HEK293 (cell line): Measurements from ENCODE around the gene RPS25.

Source experiments
- CTCF ChIA-PET: fragments of 350-600 bp; formaldehyde crosslinking; extraction: SDS; loops from one replicate; lab custom pipeline; 2021; ENCODE audit warnings: antibody characterized with exemption; lab: Yijun Ruan, JAX
- POLR2A ChIA-PET: fragments of 300-600 bp; formaldehyde crosslinking; extraction: SDS; loops from one replicate; lab custom pipeline; 2020; ENCODE audit warnings: antibody characterized with exemption, inconsistent platforms; lab: Yijun Ruan, JAX
- H3K27ac ChIP-seq: fragments of 200-500 bp; sonication (Bioruptor generic); 2 replicates; pipeline ENCODE4 v1.5.1; 2014; ENCODE audit warnings: low read depth, low read length, control low read depth, inconsistent platforms; ENCODE audit errors: extremely low read depth
- H3K36me3 ChIP-seq, 2 experiments: fragments of 200-500 bp in 1 of 2; sonication (Bioruptor generic) in 1 of 2; 1 replicate in 1 of 2; 2 replicates in 1 of 2; pipeline ENCODE4 v1.5.1; 2014 to 2017; ENCODE audit warnings: inconsistent platforms in 2 of 2, low read length in 2 of 2; ENCODE audit not compliant: control insufficient read depth in 2 of 2, insufficient read depth in 1 of 2
- H3K4me1 ChIP-seq: fragments of 200-500 bp; sonication (Bioruptor generic); 2 replicates; pipeline ENCODE4 v1.5.1; 2014; ENCODE audit warnings: mild to moderate bottlenecking, low read length, inconsistent platforms; ENCODE audit not compliant: control insufficient read depth, insufficient read depth
- H3K4me3 ChIP-seq: 2 replicates; pipeline ENCODE4 v1.5.1; 2011; ENCODE audit warnings: low read depth, mild to moderate bottlenecking, control low read depth, low read length, moderate library complexity
- H3K9me3 ChIP-seq: fragments of 200-500 bp; sonication (Bioruptor generic); 2 replicates; pipeline ENCODE4 v1.5.1; 2014; ENCODE audit warnings: low read depth, low read length, inconsistent platforms; ENCODE audit not compliant: control insufficient read depth, insufficient read depth
- HOXD13 ChIP-seq: sonication (generic); formaldehyde crosslinking; IDR thresholded peaks from 2 replicates; pipeline ENCODE4 v1.8.0; 2022; ENCODE audit warnings: missing genetic modification reagents, borderline replicate concordance
- RBAK ChIP-seq: fragments of 450-650 bp; formaldehyde crosslinking; IDR thresholded peaks from 2 replicates; pipeline ENCODE4 v1.5.1; 2016; ENCODE audit warnings: missing biosample characterization, missing genetic modification characterization
- ZFP69B ChIP-seq: fragments of 450-650 bp; formaldehyde crosslinking; IDR thresholded peaks from 2 replicates; pipeline ENCODE4 v1.5.1; 2016; ENCODE audit warnings: missing biosample characterization, missing genetic modification characterization
- ZNF112 ChIP-seq: fragments of 450-650 bp; formaldehyde crosslinking; IDR thresholded peaks from 2 replicates; pipeline ENCODE4 v1.5.0; 2017; ENCODE audit warnings: missing biosample characterization, missing genetic modification characterization
- ZNF121 ChIP-seq: fragments of 450-650 bp; formaldehyde crosslinking; IDR thresholded peaks from 2 replicates; pipeline ENCODE4 v1.5.1; 2016; ENCODE audit warnings: missing biosample characterization, missing genetic modification characterization
- ZNF132 ChIP-seq: fragments of 450-650 bp; formaldehyde crosslinking; IDR thresholded peaks from 2 replicates; pipeline ENCODE4 v1.5.1; 2017; ENCODE audit warnings: missing biosample characterization, missing genetic modification characterization, borderline replicate concordance
- ZNF155 ChIP-seq: fragments of 450-650 bp; formaldehyde crosslinking; IDR thresholded peaks from 2 replicates; pipeline ENCODE4 v1.5.1; 2016; ENCODE audit warnings: missing biosample characterization, missing genetic modification characterization
- ZNF157 ChIP-seq: fragments of 450-650 bp; formaldehyde crosslinking; IDR thresholded peaks from 2 replicates; pipeline ENCODE4 v1.5.1; 2016; ENCODE audit warnings: missing biosample characterization, missing genetic modification characterization
- ZNF16 ChIP-seq: fragments of 450-650 bp; formaldehyde crosslinking; IDR thresholded peaks from 2 replicates; pipeline ENCODE4 v1.5.1; 2016; ENCODE audit warnings: low read depth, missing biosample characterization, missing genetic modification characterization
- ZNF239 ChIP-seq: fragments of 450-650 bp; formaldehyde crosslinking; IDR thresholded peaks from 2 replicates; pipeline ENCODE4 v1.5.1; 2016; ENCODE audit warnings: missing biosample characterization, missing genetic modification characterization
- ZNF280C ChIP-seq: fragments of 450-650 bp; formaldehyde crosslinking; IDR thresholded peaks from 2 replicates; pipeline ENCODE4 v1.5.1; 2016; ENCODE audit warnings: missing biosample characterization, missing genetic modification characterization
- ZNF449 ChIP-seq: fragments of 450-650 bp; formaldehyde crosslinking; IDR thresholded peaks from 2 replicates; pipeline ENCODE4 v1.5.1; 2017; ENCODE audit warnings: missing biosample characterization, mild to moderate bottlenecking, missing genetic modification characterization, moderate library complexity
- ZNF521 ChIP-seq: fragments of 450-650 bp; formaldehyde crosslinking; IDR thresholded peaks from 2 replicates; pipeline ENCODE4 v1.5.1; 2017; ENCODE audit warnings: missing biosample characterization, mild to moderate bottlenecking, missing genetic modification characterization
- ZNF571 ChIP-seq: fragments of 450-650 bp; formaldehyde crosslinking; IDR thresholded peaks from 2 replicates; pipeline ENCODE4 v1.5.0; 2017; ENCODE audit warnings: missing biosample characterization, missing genetic modification characterization
- ZNF600 ChIP-seq: fragments of 450-650 bp; formaldehyde crosslinking; IDR thresholded peaks from 2 replicates; pipeline ENCODE4 v1.5.1; 2016; ENCODE audit warnings: missing biosample characterization, missing genetic modification characterization
- ZNF701 ChIP-seq: fragments of 450-650 bp; formaldehyde crosslinking; IDR thresholded peaks from 2 replicates; pipeline ENCODE4 v1.5.1; 2016; ENCODE audit warnings: missing biosample characterization, missing genetic modification characterization
- ZNF777 ChIP-seq: fragments of 450-650 bp; formaldehyde crosslinking; IDR thresholded peaks from 2 replicates; pipeline ENCODE4 v1.5.1; 2017; ENCODE audit warnings: missing biosample characterization, missing genetic modification characterization, borderline replicate concordance
- ZSCAN16 ChIP-seq: fragments of 450-650 bp; formaldehyde crosslinking; IDR thresholded peaks from 2 replicates; pipeline ENCODE4 v1.5.1; 2016; ENCODE audit warnings: missing biosample characterization, missing genetic modification characterization

The RPS25 gene

GRCh38 chr11:119016216-119017009 lies 1.7 kb downstream of the RPS25 start (continued):
- TF ChIP-seq ZNF112 (tag by site-specific recombination) = no peak
- TF ChIP-seq ZNF280C = no peak
- no peak for TF ChIP-seq ZNF239 (tag by site-specific recombination)
- no peak for TF ChIP-seq ZFP69B (tag by site-specific recombination)
- TF ChIP-seq ZNF521 (tag by site-specific recombination) = no peak
- TF ChIP-seq ZNF155 (tag by site-specific recombination) = no peak
- no peak for TF ChIP-seq ZNF157 (tag by site-specific recombination)
- no peak for TF ChIP-seq RBAK (tag by site-specific recombination)

GRCh38 chr11:119015054-119015611 lies 3.0 kb downstream of the RPS25 start:
- Histone ChIP-seq H3K4me1 (no peaks in the 10 kb centered on the region), H3K9me3 (no peaks in the 10 kb centered on the region), H3K4me3 (no peak overlapping the region), H3K36me3 (peaks cover 12 to 71% of the 10 kb centered on the region in 2 experiments; a peak in 2 of 3 replicates), H3K27ac (no peak overlapping the region)
- ChIA-PET CTCF (interaction anchor here (1.1 to 1.8 kb wide), 3 partner anchors 13 to 58 kb away, joined by 3 to 6 read pairs (median 5); partner anchors contain the start of gene SLC37A4), POLR2A (interaction anchor here (0.7 to 2.9 kb wide), 5 partner anchors 11 to 358 kb away, joined by 3 to 15 read pairs (median 5); partner anchors contain the start of gene CENATAC)
- TF ChIP-seq ZNF571 (tag by site-specific recombination) (no peak), ZNF121 (tag by site-specific recombination) (peak; percentile 72; the same call in 1 of the 2 replicates), ZSCAN16 (tag by site-specific recombination) (no peak), RBAK (tag by site-specific recombination) (no peak), ZNF16 (tag by site-specific recombination) (no peak), ZNF701 (tag by site-specific recombination) (no peak), ZNF132 (no peak), ZNF449 (tag by site-specific recombination) (no peak)

- ChIA-PET POLR2A (interaction anchor here (0.6 to 2.9 kb wide), 7 partner anchors 10 to 359 kb away, joined by 3 to 15 read pairs (median 4); partner anchors contain the start of gene CENATAC), CTCF (interaction anchor here (0.5 to 1.8 kb wide), 5 partner anchors 12 to 105 kb away, joined by 3 to 6 read pairs (median 4); partner anchors contain the start of gene SLC37A4)
- no peak overlapping the region for H3K4me3 ChIP-seq
- H3K4me1 ChIP-seq = no peaks in the 10 kb centered on the region
- TF ChIP-seq ZNF600 (tag by site-specific recombination) = 0 out of 2 replicates have a peak, but pooled peaks have one; percentile 26
- no peak for TF ChIP-seq HOXD13 (CRISPR knock-in tag)
- TF ChIP-seq ZNF777 = no peak
- H3K9me3 ChIP-seq = no peaks in the 10 kb centered on the region
- no peak overlapping the region for H3K27ac ChIP-seq
- peaks cover 12 to 75% of the 10 kb centered on the region in 2 experiments; a peak in 2 of 3 replicates for H3K36me3 ChIP-seq
Observed at GRCh38 chr11:119014209-119014924, 3.8 kb downstream of the RPS25 start.
